HG03469 (cell line): ENCODE results near the gene EPHB1.
"Not testable (repeated sequence)": the region's sequence is repeated elsewhere in the genome, so short reads cannot be mapped to it uniquely, and the experiment has no call there.

Experiments used
- ATAC-seq: cut with Tn5 transposase; IDR thresholded peaks from one replicate; pipeline ENCODE4 v1.9.1; 2021; ENCODE audit warnings: mild to moderate bottlenecking, moderate library complexity, moderate number of reproducible peaks; ENCODE audit not compliant: unreplicated experiment

EPHB1 gene

GRCh38 chr3:135106445-135106844, 311.4 kb downstream of the EPHB1 start:
- no peak for ATAC-seq

GRCh38 chr3:135107043-135107442, 312.0 kb downstream of the EPHB1 start:
- ATAC-seq = no peak

GRCh38 chr3:135109681-135110080, 314.6 kb downstream of the EPHB1 start:
- ATAC-seq = no peak

- not testable (repeated sequence) for ATAC-seq
Observed at GRCh38 chr3:135114551-135114950, 319.5 kb downstream of the EPHB1 start.

- ATAC-seq = no peak
Observed at GRCh38 chr3:135117977-135118376, 322.9 kb downstream of the EPHB1 start.

- no peak for ATAC-seq
Observed at GRCh38 chr3:135118792-135119191, 323.7 kb downstream of the EPHB1 start.

GRCh38 chr3:135125171-135125801, 330.2 kb downstream of the EPHB1 start:
- no peak for ATAC-seq

- ATAC-seq = no peak
Observed at GRCh38 chr3:135127946-135128470, 332.9 kb downstream of the EPHB1 start.

GRCh38 chr3:135128818-135129217, 333.8 kb downstream of the EPHB1 start:
- ATAC-seq = no peak

- ATAC-seq = no peak
Observed at GRCh38 chr3:135131290-135131689, 336.2 kb downstream of the EPHB1 start.

- ATAC-seq = no peak
Observed at GRCh38 chr3:135133905-135134683, 339.0 kb downstream of the EPHB1 start.

GRCh38 chr3:135134684-135135075, 339.6 kb downstream of the EPHB1 start:
- ATAC-seq = no peak

- ATAC-seq = no peak
Observed at GRCh38 chr3:135135445-135135844, 340.4 kb downstream of the EPHB1 start.

GRCh38 chr3:135136361-135137100, 341.5 kb downstream of the EPHB1 start:
- no peak for ATAC-seq

- no peak for ATAC-seq
Observed at GRCh38 chr3:135137296-135137695, 342.2 kb downstream of the EPHB1 start.

- ATAC-seq = no peak
Observed at GRCh38 chr3:135138776-135139175, 343.7 kb downstream of the EPHB1 start.

GRCh38 chr3:135140591-135140990, 345.5 kb downstream of the EPHB1 start:
- no peak for ATAC-seq

- no peak for ATAC-seq
Observed at GRCh38 chr3:135141160-135141559, 346.1 kb downstream of the EPHB1 start.

GRCh38 chr3:135141672-135142071, 346.6 kb downstream of the EPHB1 start:
- ATAC-seq = no peak

- ATAC-seq = no peak
Observed at GRCh38 chr3:135142530-135142929, 347.5 kb downstream of the EPHB1 start.

- no peak for ATAC-seq
Observed at GRCh38 chr3:135143474-135143873, 348.4 kb downstream of the EPHB1 start.

- no peak for ATAC-seq
Observed at GRCh38 chr3:135145581-135145980, 350.5 kb downstream of the EPHB1 start.
